Subcutaneous adipose tissue (tissue), 4 donors: Measurements from ENCODE around the gene BMP3. TPM values are rescaled to one million over a fixed set of nuclear protein-coding genes. Genes with fewer than 3 reads are reported as not detected.

Experiments used
- CTCF ChIP-seq: fragments of 450-650 bp; IDR thresholded peaks from one replicate; pipeline ENCODE4 v1.5.1; 2016; ENCODE audit warnings: low read depth, mild to moderate bottlenecking, control low read depth, antibody characterized with exemption, moderate library complexity
- total RNA-seq, 4 donors: library from RNA; depleted of rRNA; stranded (reverse); fragments of >200 nt; gene quantifications; one replicate each; pipeline ENCODE4 v1.1.0, GENCODE V29; 2016

BMP3 gene
- 10 to 100 TPM in 1 of 4 donors, 1 to 10 TPM in 3; 1.5 to 33.3 (median 5.5) TPM for total RNA-seq

- TF ChIP-seq CTCF: no peak
These were observed at the start of gene BMP3 for GRCh38 chr4:81030061-81030980. BMP3 (plus strand) TSS chr4:81030708; CDS start chr4:81031285, 577 bp downstream.

- no peak for TF ChIP-seq CTCF
These were observed 44.5 kb upstream of the BMP3 start for GRCh38 chr4:80986011-80986410.

GRCh38 chr4:80989921-80990544 is 40.5 kb upstream of the BMP3 start:
- no peak for TF ChIP-seq CTCF

- no peak for TF ChIP-seq CTCF
These were observed 39.7 kb upstream of the BMP3 start for GRCh38 chr4:80990851-80991250.

GRCh38 chr4:80999943-81000342 is 30.6 kb upstream of the BMP3 start:
- TF ChIP-seq CTCF: no peak

GRCh38 chr4:81003597-81004111 is 26.9 kb upstream of the BMP3 start:
- TF ChIP-seq CTCF: no peak

GRCh38 chr4:81007417-81007816 is 23.1 kb upstream of the BMP3 start:
- TF ChIP-seq CTCF: no peak
